DMS153 treated with DMSO at 0.1 percent for 48 hours (cell line): ENCODE measurements around the gene CSF1.

Experiments
- DNase-seq: peaks from one replicate; lab custom pipeline; 2025; ENCODE audit not compliant: unreplicated experiment; lab: John Stamatoyannopoulos, UW

Gene CSF1

GRCh38 chr1:109975718-109976117 is 65.1 kb downstream of the CSF1 start:
- DNase-seq = no peak

- no peak for DNase-seq
These were observed 66.1 kb downstream of the CSF1 start for GRCh38 chr1:109976762-109977161.

GRCh38 chr1:109977225-109977624 is 66.6 kb downstream of the CSF1 start:
- no peak for DNase-seq

- DNase-seq = no peak
These were observed 67.2 kb downstream of the CSF1 start for GRCh38 chr1:109977657-109978378.

DNA sequence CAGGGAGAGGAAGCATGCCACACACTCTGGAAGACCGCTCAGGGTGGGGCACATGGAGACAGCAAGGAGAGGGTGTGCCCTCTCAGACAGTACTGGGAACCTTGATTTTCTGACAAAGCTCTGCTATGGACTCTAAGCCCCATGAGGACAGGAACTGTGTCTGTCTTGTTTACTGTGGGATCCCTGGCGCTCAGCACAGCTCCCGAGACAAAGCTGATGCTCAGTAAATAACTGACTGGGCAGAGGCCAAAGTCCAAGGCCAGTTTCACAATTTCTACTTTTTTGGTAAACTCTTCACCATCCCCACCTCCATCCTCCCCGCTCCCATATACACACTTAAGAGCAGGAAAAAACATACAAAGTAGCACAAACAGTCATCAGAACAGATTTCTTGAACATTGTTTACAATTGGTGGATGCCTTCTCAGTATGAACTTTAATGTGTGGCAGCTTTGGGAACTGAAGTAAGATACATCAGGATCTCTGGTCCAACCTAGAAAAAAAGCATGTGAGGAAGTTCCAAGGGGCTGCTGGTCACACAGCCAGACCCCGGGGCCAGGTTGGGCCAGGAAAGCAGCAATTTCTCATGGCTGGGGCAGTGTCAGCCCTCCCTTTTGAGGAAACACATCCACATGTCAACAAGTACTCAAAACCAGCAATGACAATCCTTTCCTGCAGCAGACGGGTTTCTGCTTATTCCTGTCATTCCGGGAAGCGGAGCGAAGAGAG is 68.3 kb downstream of the CSF1 start:
- DNase-seq = no peak

DNA sequence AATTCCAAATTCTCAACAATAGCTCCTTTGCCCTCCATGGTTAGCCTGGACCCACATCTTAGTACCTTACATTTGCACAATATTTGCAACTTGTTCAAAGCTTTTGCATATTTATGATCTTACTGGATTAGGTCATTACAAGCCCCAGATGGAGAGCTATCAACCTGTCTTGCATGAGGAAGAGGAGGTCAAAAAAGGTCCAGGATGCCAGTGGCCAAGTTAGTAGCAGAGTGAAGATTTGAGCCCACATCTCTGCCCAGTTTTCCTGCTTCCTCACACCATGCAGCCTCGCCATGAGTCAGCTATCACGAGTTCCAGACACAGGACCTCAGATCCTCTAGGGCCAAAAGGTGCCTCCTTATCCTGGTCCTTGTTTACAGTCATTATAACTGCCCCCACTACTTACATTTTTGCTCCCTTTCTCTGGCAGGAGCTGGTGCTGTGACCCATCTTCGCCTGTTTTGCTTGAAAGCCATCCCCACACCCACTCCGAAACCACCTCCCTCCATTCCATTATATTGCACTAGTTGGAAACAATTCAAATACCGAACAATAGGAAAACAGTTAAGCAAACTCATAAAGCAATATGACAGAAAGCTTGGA is 68.9 kb downstream of the CSF1 start:
- no peak for DNase-seq
